GM23338 (cell line): ENCODE results near the gene CNIH3. TPM values are rescaled to one million over a fixed set of nuclear protein-coding genes. Genes with fewer than 3 reads are reported as not detected.

Experiments used
- ATAC-seq: fragments of 200-7000 bp; cut with Tn5 transposase; 3 replicates; pipeline ENCODE4 v1.9.1; 2020
- DNase-seq: peaks from one replicate; pipeline ENCODE4 v3.0.0-alpha.2; 2015; ENCODE audit warnings: low spot score
- H2AFZ ChIP-seq: fragments of 200-600 bp; sonication (generic); 2 replicates; pipeline ENCODE4 v1.8.0; 2016; ENCODE audit warnings: antibody characterized with exemption, mild to moderate bottlenecking, moderate library complexity
- H3F3A ChIP-seq: fragments of 200-600 bp; sonication (generic); replicated peaks from 2 replicates; pipeline ENCODE4 v1.8.0; 2017; ENCODE audit warnings: antibody characterized with exemption, mixed run types, low read depth
- H3K27ac ChIP-seq: fragments of 200-600 bp; sonication (generic); 2 replicates; pipeline ENCODE4 v1.6.1; 2016; ENCODE audit warnings: low read depth
- H3K27me3 ChIP-seq: fragments of 200-600 bp; sonication (generic); 2 replicates; pipeline ENCODE4 v1.8.0; 2016; ENCODE audit warnings: mild to moderate bottlenecking, mixed run types, moderate library complexity; ENCODE audit not compliant: insufficient read depth
- H3K36me3 ChIP-seq: fragments of 200-600 bp; sonication (generic); 2 replicates; pipeline ENCODE4 v1.8.0; 2016; ENCODE audit warnings: mild to moderate bottlenecking; ENCODE audit not compliant: insufficient read depth
- H3K4me1 ChIP-seq: fragments of 200-600 bp; sonication (generic); 2 replicates; pipeline ENCODE4 v1.8.0; 2016; ENCODE audit warnings: mild to moderate bottlenecking, moderate library complexity; ENCODE audit not compliant: insufficient read depth
- H3K4me2 ChIP-seq: fragments of 200-600 bp; sonication (generic); 2 replicates; pipeline ENCODE4 v1.7.1; 2017; ENCODE audit warnings: mixed run types
- H3K4me3 ChIP-seq: fragments of 200-600 bp; sonication (generic); 2 replicates; pipeline ENCODE4 v1.6.1; 2016; ENCODE audit warnings: mixed run types
- H3K79me2 ChIP-seq: fragments of 200-600 bp; sonication (generic); replicated peaks from 2 replicates; pipeline ENCODE4 v1.8.0; 2017; ENCODE audit warnings: mild to moderate bottlenecking; ENCODE audit not compliant: insufficient read depth
- H3K9me2 ChIP-seq: fragments of 200-600 bp; sonication (generic); 2 replicates; pipeline ENCODE4 v1.8.0; 2017; ENCODE audit not compliant: insufficient read depth
- H4K20me1 ChIP-seq: fragments of 200-600 bp; sonication (generic); replicated peaks from 2 replicates; pipeline ENCODE4 v1.8.0; 2017; ENCODE audit warnings: mild to moderate bottlenecking; ENCODE audit not compliant: insufficient read depth
- H3K27ac Mint-ChIP-seq: 2 replicates; pipeline ENCODE4 v1.8.0; 2020; ENCODE audit warnings: inconsistent platforms, mild to moderate bottlenecking, moderate library complexity, mixed read lengths
- H3K27me3 Mint-ChIP-seq: 3 replicates; pipeline ENCODE4 v1.8.0; 2022; ENCODE audit warnings: low read depth, mild to moderate bottlenecking, moderate library complexity, mixed read lengths, inconsistent platforms; ENCODE audit not compliant: insufficient read depth, poor library complexity
- H3K36me3 Mint-ChIP-seq: 3 replicates; pipeline ENCODE4 v1.8.0; 2021; ENCODE audit warnings: low read depth, mild to moderate bottlenecking, inconsistent platforms, moderate library complexity, mixed read lengths
- H3K4me1 Mint-ChIP-seq: 3 replicates; pipeline ENCODE4 v1.8.0; 2020; ENCODE audit warnings: mild to moderate bottlenecking, inconsistent platforms, mixed read lengths
- H3K4me3 Mint-ChIP-seq: 3 replicates; pipeline ENCODE4 v1.8.0; 2021; ENCODE audit warnings: moderate library complexity, mild to moderate bottlenecking, inconsistent platforms, mixed read lengths
- H3K9me3 Mint-ChIP-seq: 3 replicates; pipeline ENCODE4 v1.8.0; 2020; ENCODE audit warnings: moderate library complexity, mild to moderate bottlenecking, inconsistent platforms, mixed read lengths
- CTCF ChIP-seq, 2 experiments: fragments of 200-600 bp in 1 of 2; sonication (generic) in 1 of 2; conservative IDR thresholded peaks; 2 replicates each; pipeline versions ENCODE4 v1.5.1 to v1.6.1; 2016 to 2017; ENCODE audit warnings: antibody characterized with exemption in 2 of 2, low read depth in 2 of 2, mild to moderate bottlenecking in 2 of 2, moderate library complexity in 1 of 2
- ETS1 ChIP-seq: IDR thresholded peaks from 2 replicates; pipeline ENCODE4 v1.6.1; 2016; ENCODE audit warnings: antibody characterized with exemption
- EZH2phosphoT487 ChIP-seq: fragments of 200-600 bp; sonication (generic); IDR thresholded peaks from one replicate; pipeline ENCODE4 v1.8.1; 2018; ENCODE audit warnings: antibody characterized with exemption; ENCODE audit not compliant: unreplicated experiment
- NANOG ChIP-seq: IDR thresholded peaks from 2 replicates; pipeline ENCODE4 v1.6.1; 2016; ENCODE audit warnings: antibody characterized with exemption, borderline replicate concordance
- POLR2AphosphoS5 ChIP-seq: IDR thresholded peaks from 2 replicates; pipeline ENCODE4 v1.6.1; 2016; ENCODE audit warnings: antibody characterized with exemption, low read depth
- STAT1 ChIP-seq: IDR thresholded peaks from one replicate; pipeline ENCODE4 v1.6.1; 2016; ENCODE audit warnings: antibody characterized with exemption; ENCODE audit not compliant: unreplicated experiment
- ZNF114 ChIP-seq: fragments of 250-450 bp; sonication (Bioruptor Pico); IDR thresholded peaks from 2 replicates; pipeline ENCODE4 v1.5.0; 2020; ENCODE audit warnings: mild to moderate bottlenecking, moderate library complexity
- ZNF331 ChIP-seq: fragments of 250-450 bp; sonication (Bioruptor Pico); IDR thresholded peaks from 2 replicates; pipeline ENCODE4 v1.5.0; 2020; ENCODE audit warnings: low read depth, mild to moderate bottlenecking, moderate library complexity
- polyA plus RNA-seq: library from polyadenylated mRNA; unstranded; fragments of >200 nt; fragmentation: Nextera tagmentation; extraction: Ambion mirVana; gene quantifications from 2 replicates; pipeline ENCODE4 v1.2.1, GENCODE V29; 2016
- total RNA-seq: library from RNA; depleted of rRNA; stranded (reverse); fragments of >200 nt; shearing (Covaris generic); gene quantifications from 2 replicates; pipeline ENCODE4 v1.2.3, GENCODE V29; 2014
- TF ChIP-seq, protein P1 (sequence below): fragments of 250-450 bp; sonication (Bioruptor Pico); IDR thresholded peaks from 2 replicates; pipeline ENCODE4 v1.5.0; 2020; ENCODE audit warnings: mild to moderate bottlenecking, moderate library complexity

Gene CNIH3
- total and polyA plus RNA-seq, 2 experiments from 2014 or later = 3.6 to 5.1 TPM

- no peak for TF ChIP-seq CTCF (conservative IDR thresholded peaks at IDR 0.05; ENCODE audit: low read depth in 2 of 2)
- no peak for TF ChIP-seq NANOG
- TF ChIP-seq ZNF114 = no peak
- TF ChIP-seq, protein P1, sequence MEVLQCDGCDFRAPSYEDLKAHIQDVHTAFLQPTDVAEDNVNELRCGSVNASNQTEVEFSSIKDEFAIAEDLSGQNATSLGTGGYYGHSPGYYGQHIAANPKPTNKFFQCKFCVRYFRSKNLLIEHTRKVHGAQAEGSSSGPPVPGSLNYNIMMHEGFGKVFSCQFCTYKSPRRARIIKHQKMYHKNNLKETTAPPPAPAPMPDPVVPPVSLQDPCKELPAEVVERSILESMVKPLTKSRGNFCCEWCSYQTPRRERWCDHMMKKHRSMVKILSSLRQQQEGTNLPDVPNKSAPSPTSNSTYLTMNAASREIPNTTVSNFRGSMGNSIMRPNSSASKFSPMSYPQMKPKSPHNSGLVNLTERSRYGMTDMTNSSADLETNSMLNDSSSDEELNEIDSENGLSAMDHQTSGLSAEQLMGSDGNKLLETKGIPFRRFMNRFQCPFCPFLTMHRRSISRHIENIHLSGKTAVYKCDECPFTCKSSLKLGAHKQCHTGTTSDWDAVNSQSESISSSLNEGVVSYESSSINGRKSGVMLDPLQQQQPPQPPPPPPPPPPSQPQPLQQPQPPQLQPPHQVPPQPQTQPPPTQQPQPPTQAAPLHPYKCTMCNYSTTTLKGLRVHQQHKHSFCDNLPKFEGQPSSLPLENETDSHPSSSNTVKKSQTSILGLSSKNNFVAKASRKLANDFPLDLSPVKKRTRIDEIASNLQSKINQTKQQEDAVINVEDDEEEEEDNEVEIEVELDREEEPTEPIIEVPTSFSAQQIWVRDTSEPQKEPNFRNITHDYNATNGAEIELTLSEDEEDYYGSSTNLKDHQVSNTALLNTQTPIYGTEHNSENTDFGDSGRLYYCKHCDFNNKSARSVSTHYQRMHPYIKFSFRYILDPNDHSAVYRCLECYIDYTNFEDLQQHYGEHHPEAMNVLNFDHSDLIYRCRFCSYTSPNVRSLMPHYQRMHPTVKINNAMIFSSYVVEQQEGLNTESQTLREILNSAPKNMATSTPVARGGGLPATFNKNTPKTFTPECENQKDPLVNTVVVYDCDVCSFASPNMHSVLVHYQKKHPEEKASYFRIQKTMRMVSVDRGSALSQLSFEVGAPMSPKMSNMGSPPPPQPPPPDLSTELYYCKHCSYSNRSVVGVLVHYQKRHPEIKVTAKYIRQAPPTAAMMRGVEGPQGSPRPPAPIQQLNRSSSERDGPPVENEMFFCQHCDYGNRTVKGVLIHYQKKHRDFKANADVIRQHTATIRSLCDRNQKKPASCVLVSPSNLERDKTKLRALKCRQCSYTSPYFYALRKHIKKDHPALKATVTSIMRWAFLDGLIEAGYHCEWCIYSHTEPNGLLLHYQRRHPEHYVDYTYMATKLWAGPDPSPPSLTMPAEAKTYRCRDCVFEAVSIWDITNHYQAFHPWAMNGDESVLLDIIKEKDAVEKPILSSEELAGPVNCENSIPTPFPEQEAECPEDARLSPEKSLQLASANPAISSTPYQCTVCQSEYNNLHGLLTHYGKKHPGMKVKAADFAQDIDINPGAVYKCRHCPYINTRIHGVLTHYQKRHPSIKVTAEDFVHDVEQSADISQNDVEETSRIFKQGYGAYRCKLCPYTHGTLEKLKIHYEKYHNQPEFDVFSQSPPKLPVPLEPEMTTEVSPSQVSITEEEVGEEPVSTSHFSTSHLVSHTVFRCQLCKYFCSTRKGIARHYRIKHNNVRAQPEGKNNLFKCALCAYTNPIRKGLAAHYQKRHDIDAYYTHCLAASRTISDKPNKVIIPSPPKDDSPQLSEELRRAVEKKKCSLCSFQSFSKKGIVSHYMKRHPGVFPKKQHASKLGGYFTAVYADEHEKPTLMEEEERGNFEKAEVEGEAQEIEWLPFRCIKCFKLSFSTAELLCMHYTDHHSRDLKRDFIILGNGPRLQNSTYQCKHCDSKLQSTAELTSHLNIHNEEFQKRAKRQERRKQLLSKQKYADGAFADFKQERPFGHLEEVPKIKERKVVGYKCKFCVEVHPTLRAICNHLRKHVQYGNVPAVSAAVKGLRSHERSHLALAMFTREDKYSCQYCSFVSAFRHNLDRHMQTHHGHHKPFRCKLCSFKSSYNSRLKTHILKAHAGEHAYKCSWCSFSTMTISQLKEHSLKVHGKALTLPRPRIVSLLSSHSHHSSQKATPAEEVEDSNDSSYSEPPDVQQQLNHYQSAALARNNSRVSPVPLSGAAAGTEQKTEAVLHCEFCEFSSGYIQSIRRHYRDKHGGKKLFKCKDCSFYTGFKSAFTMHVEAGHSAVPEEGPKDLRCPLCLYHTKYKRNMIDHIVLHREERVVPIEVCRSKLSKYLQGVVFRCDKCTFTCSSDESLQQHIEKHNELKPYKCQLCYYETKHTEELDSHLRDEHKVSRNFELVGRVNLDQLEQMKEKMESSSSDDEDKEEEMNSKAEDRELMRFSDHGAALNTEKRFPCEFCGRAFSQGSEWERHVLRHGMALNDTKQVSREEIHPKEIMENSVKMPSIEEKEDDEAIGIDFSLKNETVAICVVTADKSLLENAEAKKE (CRISPR knock-in tag) = no peak
These were observed 27.6 kb upstream of the CNIH3 start (continued) for GRCh38 chr1:224588515-224588914.

DNA sequence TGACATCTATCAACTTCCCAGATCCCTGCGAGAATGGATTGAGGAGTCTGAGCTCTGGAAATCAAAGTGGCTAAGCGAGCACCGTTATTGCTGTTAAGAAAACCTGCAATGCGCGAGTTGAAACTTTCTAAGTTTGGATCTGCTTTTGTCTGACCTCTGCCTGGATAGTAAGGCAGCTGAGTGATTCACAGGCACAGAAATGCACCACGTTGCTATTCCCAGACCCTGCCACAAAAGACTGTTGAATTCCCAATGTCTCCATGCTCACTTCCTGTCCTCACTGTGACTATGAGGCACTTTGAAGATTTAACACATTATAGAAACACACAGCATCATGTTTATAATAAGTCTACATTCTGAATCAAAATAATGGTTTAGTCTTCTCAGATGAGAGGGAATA is 27.1 kb upstream of the CNIH3 start:
- H3K27ac Mint-ChIP-seq = no peak overlapping the region
- TF ChIP-seq STAT1 = no peak
- TF ChIP-seq ZNF331 = no peak
- no peak for TF ChIP-seq POLR2AphosphoS5
- no peak for TF ChIP-seq CTCF (conservative IDR thresholded peaks at IDR 0.05; ENCODE audit: low read depth in 2 of 2)
- no peak for TF ChIP-seq NANOG
- TF ChIP-seq EZH2phosphoT487 = no peak
- TF ChIP-seq ZNF114 = no peak
- TF ChIP-seq ETS1 = no peak
- H3K27me3 Mint-ChIP-seq = no peaks in the 10 kb centered on the region
- ATAC-seq (peak; percentile 69), DNase-seq (peak; percentile 30)
- peaks cover 15% of the 10 kb centered on the region for H3K4me1 ChIP-seq
- H3K36me3 ChIP-seq = no peaks in the 10 kb centered on the region
- H3K27me3 ChIP-seq = no peaks in the 10 kb centered on the region
- H2AFZ ChIP-seq = peak overlapping the region; percentile 20; the same call in 1 of the 2 replicates
- H3K4me1 Mint-ChIP-seq = peaks cover 42% of the 10 kb centered on the region
- H4K20me1 ChIP-seq = no peaks in the 10 kb centered on the region
- H3F3A ChIP-seq = no peaks in the 10 kb centered on the region
- H3K4me2 ChIP-seq = no peak overlapping the region
- H3K9me3 Mint-ChIP-seq = peaks cover 3% of the 10 kb centered on the region; the same call in 1 of the 3 replicates
- peaks cover 13% of the 10 kb centered on the region; the same call in 1 of the 2 replicates for H3K9me2 ChIP-seq
- H3K4me3 Mint-ChIP-seq = no peak overlapping the region; the same call in 2 of the 3 replicates
- H3K4me3 ChIP-seq = no peak overlapping the region
- H3K79me2 ChIP-seq = no peaks in the 10 kb centered on the region
- H3K36me3 Mint-ChIP-seq = peaks cover 3% of the 10 kb centered on the region; the same call in 2 of the 3 replicates
- no peak overlapping the region for H3K27ac ChIP-seq
